Neutrophil (primary cell): ENCODE results near the gene ICOS.

ENCODE experiments used
- H3K27ac ChIP-seq: fragments of 200-600 bp; sonication (generic); 2 replicates; pipeline ENCODE4 v1.5.1; 2016; ENCODE audit warnings: mild to moderate bottlenecking, moderate library complexity
- H3K27me3 ChIP-seq: fragments of 200-600 bp; sonication (generic); 2 replicates; pipeline ENCODE4 v1.6.0; 2016; ENCODE audit warnings: mild to moderate bottlenecking
- H3K36me3 ChIP-seq: fragments of 200-600 bp; sonication (generic); 2 replicates; pipeline ENCODE4 v1.5.1; 2017
- H3K4me1 ChIP-seq, 2 experiments: fragments of 200-600 bp in 1 of 2; sonication (generic) in 1 of 2; 1 replicate in 1 of 2; 2 replicates in 1 of 2; pipeline versions ENCODE4 v1.5.1 to v1.6.1; 2013 to 2016; ENCODE audit warnings: low read depth in 1 of 2, low read length in 1 of 2, mild to moderate bottlenecking in 1 of 2, moderate library complexity in 1 of 2; ENCODE audit not compliant: control insufficient read depth in 1 of 2, insufficient read depth in 1 of 2
- H3K4me3 ChIP-seq, 2 experiments: fragments of 200-600 bp in 1 of 2; sonication (generic) in 1 of 2; 1 replicate in 1 of 2; 2 replicates in 1 of 2; pipeline ENCODE4 v1.5.1; 2013 to 2016; ENCODE audit warnings: low read depth in 1 of 2, low read length in 1 of 2, mild to moderate bottlenecking in 1 of 2, moderate library complexity in 1 of 2
- H3K9me3 ChIP-seq: fragments of 200-600 bp; sonication (generic); 2 replicates; pipeline ENCODE4 v1.5.1; 2016
- CTCF ChIP-seq: fragments of 200-600 bp; sonication (generic); IDR thresholded peaks from 2 replicates; pipeline ENCODE4 v1.5.1; 2016; ENCODE audit warnings: antibody characterized with exemption

ICOS gene

GRCh38 chr2:203898657-203899056, 37.9 kb upstream of the ICOS start:
- TF ChIP-seq CTCF = no peak
- H3K9me3 ChIP-seq = peaks cover 10% of the 10 kb centered on the region
- H3K4me3 ChIP-seq = no peak overlapping the region
- H3K27me3 ChIP-seq = no peaks in the 10 kb centered on the region
- no peaks in the 10 kb centered on the region for H3K36me3 ChIP-seq
- H3K27ac ChIP-seq = no peak overlapping the region
- peaks cover 8% of the 10 kb centered on the region in 2 experiments for H3K4me1 ChIP-seq

DNA sequence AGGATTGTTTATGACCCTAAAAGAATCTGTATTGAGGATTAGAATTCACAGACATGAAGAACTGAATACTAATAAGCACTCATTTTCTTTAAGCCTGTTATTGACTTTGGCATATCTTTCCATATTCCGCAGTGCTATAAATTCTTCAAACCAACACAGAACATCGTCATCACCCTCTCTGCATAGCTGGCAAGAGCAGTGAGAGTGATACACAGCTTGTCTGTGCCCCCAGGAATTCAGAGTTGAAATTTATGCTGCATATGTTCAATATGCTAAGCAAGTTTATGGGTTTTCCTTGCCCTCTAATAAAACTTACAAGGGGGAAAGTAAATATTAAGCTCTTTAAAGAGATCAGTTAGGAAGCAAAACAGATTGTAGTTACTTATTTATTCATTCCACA, 36.3 kb upstream of the ICOS start:
- Histone ChIP-seq H3K27ac (no peak overlapping the region), H3K27me3 (no peaks in the 10 kb centered on the region), H3K9me3 (peaks cover 10% of the 10 kb centered on the region), H3K36me3 (no peaks in the 10 kb centered on the region), H3K4me3 (no peak overlapping the region), H3K4me1 (peaks cover 8% of the 10 kb centered on the region in 2 experiments)
- no peak for TF ChIP-seq CTCF

GRCh38 chr2:203904022-203904421, 32.5 kb upstream of the ICOS start:
- H3K4me3 ChIP-seq = no peak overlapping the region
- peaks cover 13 to 21% of the 10 kb centered on the region in 2 experiments for H3K4me1 ChIP-seq
- TF ChIP-seq CTCF = no peak
- no peaks in the 10 kb centered on the region for H3K36me3 ChIP-seq
- H3K27me3 ChIP-seq = no peaks in the 10 kb centered on the region
- peaks cover 10% of the 10 kb centered on the region for H3K9me3 ChIP-seq
- H3K27ac ChIP-seq = no peak overlapping the region

- H3K36me3 ChIP-seq = no peaks in the 10 kb centered on the region
- H3K9me3 ChIP-seq = peaks cover 10% of the 10 kb centered on the region
- no peak overlapping the region for H3K27ac ChIP-seq
- H3K4me1 ChIP-seq = peaks cover 20 to 29% of the 10 kb centered on the region in 2 experiments
- H3K4me3 ChIP-seq = no peak overlapping the region
- H3K27me3 ChIP-seq = no peaks in the 10 kb centered on the region
- TF ChIP-seq CTCF = no peak
Measured at GRCh38 chr2:203905656-203906055, 30.9 kb upstream of the ICOS start.

DNA sequence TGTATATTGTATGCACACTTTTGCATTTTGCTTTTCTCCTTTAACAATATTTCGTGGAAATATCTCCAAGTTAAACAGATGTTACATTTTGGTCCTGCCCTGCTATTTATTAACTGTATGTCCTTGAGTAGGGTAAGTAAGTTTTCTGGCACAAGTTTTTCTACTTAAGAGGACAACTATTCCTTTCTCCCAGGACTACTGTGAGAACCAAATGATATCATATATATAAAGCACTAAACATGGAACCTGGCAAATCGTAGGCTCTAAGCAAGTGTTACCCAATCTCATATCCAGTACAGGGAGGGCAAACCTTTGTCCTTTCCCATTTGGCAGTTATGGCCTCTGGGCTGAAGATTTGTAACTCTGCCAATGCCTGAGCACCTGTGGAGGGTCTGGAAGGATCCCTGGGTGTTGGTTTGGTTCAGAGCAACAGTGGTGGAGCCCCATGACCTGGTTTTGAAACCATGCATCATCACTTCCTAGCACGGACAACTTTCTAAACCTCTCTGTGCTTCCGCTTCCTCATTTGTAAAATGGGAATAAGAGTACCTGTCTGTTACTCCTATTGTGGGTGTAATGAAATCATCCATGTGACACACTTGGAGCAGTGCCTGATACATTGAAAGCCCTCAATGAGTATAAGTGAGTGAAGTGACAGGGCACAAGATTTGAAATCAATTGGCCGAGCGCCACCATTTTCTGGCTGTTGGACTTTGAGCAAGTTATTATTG, 28.3 kb upstream of the ICOS start:
- no peaks in the 10 kb centered on the region for H3K9me3 ChIP-seq
- TF ChIP-seq CTCF = no peak
- H3K36me3 ChIP-seq = no peaks in the 10 kb centered on the region
- no peak overlapping the region for H3K4me3 ChIP-seq
- peaks cover 20 to 29% of the 10 kb centered on the region in 2 experiments for H3K4me1 ChIP-seq
- peak overlapping the region; percentile 81 for H3K27ac ChIP-seq
- H3K27me3 ChIP-seq = no peaks in the 10 kb centered on the region
